HG02943 (cell line): Measurements from ENCODE around the gene GIPR.
"Not testable (repeated sequence)": the region's sequence is repeated elsewhere in the genome, so short reads cannot be mapped to it uniquely, and the experiment has no call there.

ENCODE experiments used
- ATAC-seq: cut with Tn5 transposase; IDR thresholded peaks from one replicate; pipeline ENCODE4 v1.9.1; 2021; ENCODE audit warnings: mild to moderate bottlenecking, low read depth, moderate library complexity; ENCODE audit not compliant: unreplicated experiment

GIPR gene

DNA sequence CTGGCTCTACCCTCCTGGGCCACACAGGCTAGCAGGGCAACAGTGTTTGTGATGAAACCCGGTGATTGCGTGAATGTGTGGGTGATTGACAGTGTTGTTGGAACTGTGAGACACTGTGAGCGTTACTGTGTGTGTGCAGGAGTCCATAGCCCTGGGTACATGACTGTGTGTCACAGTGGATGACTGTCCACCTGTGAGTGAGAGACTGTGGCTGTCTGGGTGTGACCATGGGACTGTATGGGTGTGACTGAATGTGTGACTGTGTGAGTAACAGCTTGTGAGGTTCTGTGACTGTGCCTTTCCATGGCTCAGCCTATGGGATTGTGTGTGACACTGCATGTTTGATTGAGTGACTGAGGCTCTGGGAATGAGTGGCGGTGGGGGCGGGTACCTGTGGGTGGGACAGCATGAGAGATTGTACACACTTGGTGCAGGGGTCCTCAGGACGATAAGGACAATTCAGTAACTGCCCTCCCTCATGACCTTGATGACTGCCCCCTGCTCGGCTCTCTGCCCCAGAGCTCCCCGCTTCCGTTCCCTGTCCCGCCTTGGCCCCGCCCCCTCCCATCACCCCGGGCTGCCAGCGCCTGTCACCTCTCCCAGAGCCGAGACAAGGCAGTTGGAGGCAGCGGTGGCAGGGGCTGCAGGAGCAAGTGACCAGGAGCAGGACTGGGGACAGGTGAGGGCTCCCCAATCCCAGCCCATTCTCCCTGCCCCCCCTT is at the start of gene GIPR:
TSS of gene GIPR (plus strand) at position 602 of the 722 bp plus-strand sequence. CDS start 1,300 bp downstream, outside the sequence.
- ATAC-seq, result no peak

- ATAC-seq, result no peak
Observed at GRCh38 chr19:45621389-45621788, 46.6 kb upstream of the GIPR start.

- ATAC-seq, result no peak
Observed at GRCh38 chr19:45621976-45622503, 46.0 kb upstream of the GIPR start.

DNA sequence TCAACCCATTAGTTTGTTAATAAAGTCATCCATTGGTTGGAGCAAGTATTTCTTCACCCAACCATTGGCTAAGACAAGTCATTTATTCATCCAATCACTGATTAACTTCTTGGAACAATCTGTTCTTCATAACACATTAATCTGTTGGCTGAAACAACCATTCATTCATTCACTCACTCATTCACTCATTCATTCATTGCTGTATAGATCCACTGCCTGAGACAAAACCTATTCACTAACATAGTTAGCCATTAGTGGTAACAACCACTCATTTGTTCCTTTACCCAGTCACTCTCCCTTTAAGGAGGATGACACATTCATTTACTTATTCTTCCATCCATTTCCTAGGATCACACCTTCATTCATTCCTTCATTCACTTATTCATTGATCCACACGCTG is 44.0 kb upstream of the GIPR start:
- no peak for ATAC-seq

DNA sequence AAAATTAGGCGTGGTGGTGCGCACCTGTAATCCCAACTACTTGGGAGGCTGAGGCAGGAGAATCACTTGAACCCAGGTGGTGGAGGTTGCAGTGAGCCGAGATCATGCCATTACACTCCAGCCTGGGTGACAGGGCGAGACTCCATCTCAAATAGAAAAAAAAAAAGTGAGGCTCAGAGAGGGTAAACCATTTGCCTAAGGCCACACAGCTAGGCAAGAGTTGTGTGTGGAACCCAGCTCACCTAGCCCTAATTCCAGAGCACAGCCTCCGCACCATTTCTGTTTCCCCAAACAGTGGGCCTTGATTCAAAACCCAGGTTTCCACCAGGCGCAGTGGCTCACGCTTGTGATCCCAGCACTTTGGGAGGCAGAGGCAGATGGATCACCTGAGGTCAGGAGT is 39.8 kb upstream of the GIPR start:
- not testable (repeated sequence) for ATAC-seq

DNA sequence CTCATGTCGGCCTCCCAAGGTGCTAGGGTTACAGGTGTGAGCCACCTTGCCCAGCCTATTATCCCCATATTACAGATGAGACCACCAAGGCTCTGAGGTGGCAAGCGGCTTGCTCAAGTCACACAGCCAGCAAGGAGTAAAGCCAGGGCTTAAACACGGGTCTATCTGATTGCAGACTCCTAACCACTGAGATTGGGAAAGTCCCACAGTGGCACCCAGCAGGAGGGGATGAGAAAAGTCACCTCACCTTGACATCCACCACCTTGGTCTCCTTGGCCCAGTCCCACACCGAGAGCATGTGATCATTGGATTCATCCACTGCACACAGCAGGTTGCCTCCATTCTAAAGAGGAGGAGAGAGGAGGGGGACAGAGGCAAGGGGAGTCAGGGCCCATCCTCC is 38.3 kb upstream of the GIPR start:
- ATAC-seq, result no peak

- ATAC-seq, result no peak
Observed at GRCh38 chr19:45630463-45630862, 37.6 kb upstream of the GIPR start.

GRCh38 chr19:45632468-45633196 is 35.4 kb upstream of the GIPR start:
- no peak for ATAC-seq

DNA sequence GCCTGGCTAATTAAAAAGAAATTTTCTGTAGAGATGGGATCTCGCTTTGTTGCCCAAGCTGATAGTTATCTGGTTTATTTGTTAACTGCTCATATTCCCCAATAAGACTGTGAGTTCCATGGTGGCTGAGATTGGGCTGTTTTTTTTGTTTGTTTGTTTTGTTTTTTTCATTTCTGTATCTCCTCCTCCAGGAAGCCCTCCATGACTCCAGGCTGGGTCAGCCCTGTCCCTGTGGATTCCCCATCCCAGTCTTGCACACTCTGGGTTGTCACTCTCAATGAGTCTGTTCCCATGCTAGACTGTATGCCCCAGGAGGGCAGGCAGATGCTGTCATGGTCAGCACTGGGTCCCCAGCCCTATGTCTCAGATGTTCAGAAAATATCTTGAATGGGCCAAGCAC is 31.7 kb upstream of the GIPR start:
- ATAC-seq, result no peak

DNA sequence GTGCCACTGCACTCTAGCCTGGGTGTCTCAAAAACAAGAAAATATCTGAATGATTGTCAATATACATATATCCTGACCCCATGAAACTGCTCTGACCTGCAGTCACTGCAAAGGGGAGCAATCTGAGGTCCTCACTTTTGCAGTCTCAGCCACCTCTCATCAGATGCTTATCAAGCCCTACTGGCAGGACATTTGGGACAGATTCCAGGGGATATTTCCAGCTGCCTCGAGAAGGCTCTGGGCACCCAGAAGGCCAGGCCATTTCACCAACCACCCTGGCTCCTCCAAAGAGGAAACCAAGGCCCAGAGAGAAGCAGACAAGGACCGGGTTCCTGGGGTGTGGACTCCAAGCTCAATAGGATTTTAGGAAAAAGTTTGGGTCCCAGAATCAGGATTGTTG is 31.1 kb upstream of the GIPR start:
- no peak for ATAC-seq

GRCh38 chr19:45637890-45638667 is 29.9 kb upstream of the GIPR start:
- ATAC-seq, result no peak

- ATAC-seq, result no peak
Observed at GRCh38 chr19:45638930-45639729, 28.9 kb upstream of the GIPR start, which contains the start of gene EML2. Gene EML2, minus strand, starts transcription at chr19:45639397. Its CDS starts 21 bp downstream, at chr19:45639376.

DNA sequence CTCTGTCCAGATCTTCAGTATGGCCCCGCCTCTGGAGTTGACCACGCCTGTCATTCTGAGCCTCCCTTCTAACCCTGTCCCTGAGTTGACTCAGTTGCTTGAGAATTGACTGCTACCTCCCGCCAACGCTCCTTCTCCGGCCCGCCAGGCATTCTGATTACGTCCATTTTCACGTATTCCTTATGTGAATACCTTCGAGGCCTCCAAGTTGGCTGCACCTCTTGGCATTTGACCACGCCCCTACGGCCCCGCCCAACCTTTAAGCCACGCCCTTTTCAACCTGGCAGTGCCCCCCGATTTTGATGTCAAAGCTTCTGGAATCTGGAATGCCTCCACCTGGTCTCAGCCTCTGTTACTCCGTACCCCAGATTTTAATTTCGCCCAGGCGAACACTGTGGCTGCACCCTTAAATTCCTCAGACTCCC is 27.2 kb upstream of the GIPR start:
- ATAC-seq, result no peak

- peak; percentile 52 for ATAC-seq
Observed at GRCh38 chr19:45641274-45642105, 26.5 kb upstream of the GIPR start.

DNA sequence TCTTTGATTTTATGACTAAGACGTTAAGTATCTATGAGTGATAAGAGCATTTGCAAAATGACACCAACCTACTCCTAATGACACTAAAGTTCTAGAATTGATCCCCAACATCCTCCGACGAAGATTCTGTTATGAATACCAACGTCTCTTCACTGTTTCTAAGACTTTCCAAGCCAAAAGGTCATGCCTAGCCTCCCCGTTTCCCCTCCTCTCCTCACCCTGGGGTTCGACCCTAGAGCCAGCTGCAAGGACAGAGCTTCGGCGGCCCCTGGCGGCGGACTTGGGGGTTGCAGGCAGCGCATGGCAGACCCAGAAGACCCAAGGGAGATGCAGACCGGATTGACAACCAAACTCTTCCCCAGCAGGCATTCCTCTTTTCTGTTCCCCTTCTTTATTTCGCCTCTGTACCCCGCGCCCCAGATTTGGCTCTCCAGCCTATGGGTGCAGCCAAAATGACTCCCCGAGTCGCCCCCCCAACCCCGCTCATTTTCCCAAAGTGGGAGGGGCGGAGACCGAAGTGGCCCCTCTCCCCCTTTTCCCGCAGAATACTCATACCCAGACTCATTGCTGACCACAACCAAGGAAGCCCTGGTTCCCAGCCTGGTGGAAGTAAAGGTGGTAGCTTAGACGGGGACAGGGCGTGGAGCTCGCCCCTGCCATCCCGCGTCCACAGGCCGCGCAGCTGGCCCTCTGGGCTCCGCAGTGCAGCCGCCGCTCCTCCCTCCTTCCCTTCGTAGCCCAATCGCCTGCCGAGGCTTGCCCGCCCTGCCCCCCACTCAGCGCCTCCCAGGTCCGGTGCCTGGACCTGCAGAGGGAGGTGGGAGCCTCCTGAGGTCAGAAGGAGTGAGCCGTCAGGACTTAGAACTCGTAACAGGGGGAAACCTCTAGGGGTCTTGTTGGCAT is 24.7 kb upstream of the GIPR start:
- ATAC-seq, result no peak

GRCh38 chr19:45643927-45644771 is 23.9 kb upstream of the GIPR start:
- ATAC-seq, result no peak

DNA sequence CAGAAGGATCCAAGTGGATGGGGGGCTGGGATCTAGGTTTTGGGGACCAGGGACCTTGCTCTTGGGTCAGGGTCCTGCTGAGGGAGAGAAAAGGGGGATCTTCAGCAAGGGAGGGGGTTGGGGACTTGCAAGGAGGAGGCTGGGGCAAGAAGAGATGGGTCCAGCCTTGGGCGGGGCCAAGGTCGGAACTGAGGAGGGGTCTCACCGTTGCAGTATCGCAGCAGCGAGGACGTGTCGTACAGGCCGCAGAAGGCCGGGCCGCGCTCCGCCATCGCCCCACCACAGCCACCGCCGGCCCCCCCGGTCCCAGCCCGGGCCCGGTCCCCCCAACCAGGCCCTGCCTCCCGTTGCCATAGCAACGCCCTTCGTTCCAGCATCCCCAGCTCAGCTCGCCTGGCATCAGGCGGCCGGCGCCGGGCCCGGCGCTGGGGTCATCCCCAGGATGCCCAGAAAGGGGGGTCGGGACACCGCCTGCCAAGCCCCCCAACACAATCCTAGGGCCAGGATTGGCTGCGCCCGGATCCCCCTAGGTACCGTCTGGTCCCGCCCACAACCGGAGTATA is 22.9 kb upstream of the GIPR start:
- no peak for ATAC-seq
